ENCODE measurements around the gene ZSWIM8.
A peak's percentile ranks its signal among the peaks of the same experiment; 100 is the strongest.
"Not testable (repeated sequence)": the region's sequence is repeated elsewhere in the genome, so short reads cannot be mapped to it uniquely, and the experiment has no call there.

Gene ZSWIM8

GRCh38 chr10:73796035-73796434 lies 10.6 kb downstream of the ZSWIM8 start:
- DNase-seq (ENCODE audit: low read depth) = not testable (repeated sequence)

GRCh38 chr10:73796766-73797165 lies 11.4 kb downstream of the ZSWIM8 start:
- DNase-seq (ENCODE audit: low read depth) = no peak

GRCh38 chr10:73797324-73798025 lies 12.1 kb downstream of the ZSWIM8 start:
- DNase-seq (ENCODE audit: low read depth) = no peak

GRCh38 chr10:73798087-73798486 lies 12.7 kb downstream of the ZSWIM8 start:
- DNase-seq (ENCODE audit: low read depth) = no peak

GRCh38 chr10:73798927-73799560 lies 13.6 kb downstream of the ZSWIM8 start:
- DNase-seq (ENCODE audit: low read depth) = no peak

- DNase-seq (ENCODE audit: low read depth) = no peak
These were observed 14.6 kb downstream of the ZSWIM8 start for GRCh38 chr10:73799899-73800559.

GRCh38 chr10:73800560-73801252 lies 15.3 kb downstream of the ZSWIM8 start:
- no peak for DNase-seq (ENCODE audit: low read depth)

GRCh38 chr10:73801253-73801590 lies 15.8 kb downstream of the ZSWIM8 start:
- DNase-seq (ENCODE audit: low read depth) = no peak

GRCh38 chr10:73802276-73802991 lies 17.0 kb downstream of the ZSWIM8 start:
- no peak for DNase-seq (ENCODE audit: low read depth)

- DNase-seq (ENCODE audit: low read depth) = no peak
These were observed 18.4 kb downstream of the ZSWIM8 start for GRCh38 chr10:73803680-73804286.

- no peak for DNase-seq (ENCODE audit: low read depth)
These were observed 21.0 kb downstream of the ZSWIM8 start for GRCh38 chr10:73806176-73806950.

GRCh38 chr10:73807471-73807870 lies 22.1 kb downstream of the ZSWIM8 start:
- DNase-seq (ENCODE audit: low read depth) = no peak

- no peak for DNase-seq (ENCODE audit: low read depth)
These were observed 22.8 kb downstream of the ZSWIM8 start for GRCh38 chr10:73808021-73808815.

GRCh38 chr10:73809061-73809818 lies 23.8 kb downstream of the ZSWIM8 start:
- no peak for DNase-seq (ENCODE audit: low read depth)

- DNase-seq (ENCODE audit: low read depth) = no peak
These were observed 24.9 kb downstream of the ZSWIM8 start for GRCh38 chr10:73810358-73810734.

GRCh38 chr10:73810735-73811465 lies 25.5 kb downstream of the ZSWIM8 start:
- DNase-seq (ENCODE audit: low read depth) = peak; percentile 41

- DNase-seq (ENCODE audit: low read depth) = no peak
These were observed 27.3 kb downstream of the ZSWIM8 start for GRCh38 chr10:73812657-73813056.

- DNase-seq (ENCODE audit: low read depth) = no peak
These were observed 27.9 kb downstream of the ZSWIM8 start for GRCh38 chr10:73813333-73813732.
